Stimulated activated CD4-positive, alpha-beta T cell treated with anti-CD3 and anti-CD28 coated beads, Interleukin-4, amount 100 ng/mL, for 48 hours (primary cell): ENCODE measurements around the gene CMTM2.
"Not testable (repeated sequence)": the region's sequence is repeated elsewhere in the genome, so short reads cannot be mapped to it uniquely, and the experiment has no call there.

ENCODE experiments used
- DNase-seq, 2 donors: peaks; one replicate each; pipeline ENCODE4 v3.0.0-alpha.2; 2020; ENCODE audit warnings: low read depth in 2 of 2

The CMTM2 gene

DNA sequence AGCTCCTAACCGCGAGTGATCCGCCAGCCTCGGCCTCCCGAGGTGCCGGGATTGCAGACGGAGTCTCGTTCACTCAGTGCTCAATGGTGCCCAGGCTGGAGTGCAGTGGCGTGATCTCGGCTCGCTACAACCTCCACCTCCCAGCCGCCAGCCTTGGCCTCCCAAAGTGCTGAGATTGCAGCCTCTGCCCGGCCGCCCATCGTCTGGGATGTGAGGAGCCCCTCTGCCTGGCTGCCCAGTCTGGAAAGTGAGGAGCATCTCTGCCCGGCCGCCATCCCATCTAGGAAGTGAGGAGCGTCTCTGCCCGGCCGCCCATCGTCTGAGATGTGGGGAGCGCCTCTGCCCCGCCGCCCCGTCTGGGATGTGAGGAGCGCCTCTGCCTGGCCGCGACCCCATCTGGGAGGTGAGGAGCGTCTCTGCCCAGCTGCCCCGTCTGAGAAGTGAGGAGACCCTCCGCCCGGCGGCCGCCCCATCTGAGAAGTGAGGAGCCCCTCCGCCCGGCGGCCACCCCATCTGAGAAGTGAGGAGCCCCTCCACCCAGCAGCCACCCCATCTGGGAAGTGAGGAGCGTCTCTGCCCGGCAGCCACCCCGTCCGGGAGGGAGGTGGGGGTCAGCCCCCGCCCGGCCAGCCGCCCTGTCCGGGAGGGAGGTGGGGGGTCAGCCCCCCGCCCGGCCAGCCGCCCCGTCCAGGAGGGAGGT lies 51.4 kb downstream of the CMTM2 start:
- DNase-seq: not testable (repeated sequence)

DNA sequence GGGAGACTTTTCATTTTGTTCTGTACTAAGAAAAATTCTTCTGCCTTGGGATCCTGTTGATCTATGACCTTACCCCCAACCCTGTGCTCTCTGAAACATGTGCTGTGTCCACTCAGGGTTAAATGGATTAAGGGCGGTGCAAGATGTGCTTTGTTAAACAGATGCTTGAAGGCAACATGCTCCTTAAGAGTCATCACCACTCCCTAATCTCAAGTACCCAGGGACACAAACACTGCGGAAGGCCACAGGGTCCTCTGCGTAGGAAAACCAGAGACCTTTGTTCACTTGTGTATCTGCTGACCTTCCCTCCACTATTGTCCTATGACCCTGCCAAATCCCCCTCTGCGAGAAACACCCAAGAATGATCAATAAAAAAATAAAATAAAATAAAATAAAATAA lies 52.3 kb downstream of the CMTM2 start:
- DNase-seq: not testable (repeated sequence)

DNA sequence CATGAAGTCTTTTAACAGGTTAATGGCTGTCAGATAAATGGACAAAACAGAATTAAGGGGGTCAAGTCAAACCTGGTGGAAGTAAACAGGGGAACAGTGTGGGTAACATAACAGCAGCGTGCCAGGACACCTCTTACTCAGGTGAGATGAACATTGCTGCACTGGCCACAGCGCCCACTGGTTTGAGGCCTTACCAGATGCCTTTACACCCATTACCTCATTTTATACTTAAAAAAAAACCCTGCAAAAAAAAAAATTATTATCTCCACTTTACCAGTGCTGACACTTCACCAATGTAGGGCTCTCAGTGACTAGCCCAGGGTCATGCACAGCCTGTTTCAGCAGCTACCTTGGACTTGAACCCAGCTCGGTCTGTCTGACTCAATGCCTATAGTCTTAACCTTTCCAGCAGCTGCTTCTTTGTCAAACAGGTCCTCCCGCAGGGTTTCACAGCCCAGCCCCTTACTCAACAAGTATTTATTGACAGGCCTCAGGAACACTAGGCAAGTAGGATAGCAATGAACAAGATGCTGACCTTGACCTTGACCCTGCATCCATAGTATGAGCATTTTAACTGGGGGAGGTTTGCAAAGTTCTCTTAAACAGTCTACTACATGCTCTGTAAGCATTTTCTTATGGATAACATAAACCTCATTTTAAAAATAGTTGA lies 55.4 kb downstream of the CMTM2 start:
- no peak for DNase-seq

DNA sequence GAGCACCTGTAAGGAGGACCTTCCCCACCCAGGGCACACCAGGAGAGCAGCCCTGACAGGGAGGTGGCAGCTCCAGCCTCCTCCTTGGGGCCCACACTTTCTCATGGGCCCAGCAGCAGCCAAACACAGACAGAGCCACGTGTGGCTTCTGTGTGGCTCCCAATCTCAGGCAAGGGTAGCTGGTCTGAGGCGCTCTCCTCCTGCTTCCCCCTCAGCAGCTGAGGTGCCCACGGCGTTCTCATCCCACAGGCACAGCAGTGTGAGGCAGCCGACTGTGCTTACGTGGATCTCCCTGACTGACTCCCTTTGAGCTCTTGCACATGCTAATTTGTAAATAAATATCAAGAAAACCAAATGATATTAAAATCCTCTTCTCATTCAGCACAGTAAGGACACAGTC lies 56.1 kb downstream of the CMTM2 start:
- DNase-seq: no peak

DNA sequence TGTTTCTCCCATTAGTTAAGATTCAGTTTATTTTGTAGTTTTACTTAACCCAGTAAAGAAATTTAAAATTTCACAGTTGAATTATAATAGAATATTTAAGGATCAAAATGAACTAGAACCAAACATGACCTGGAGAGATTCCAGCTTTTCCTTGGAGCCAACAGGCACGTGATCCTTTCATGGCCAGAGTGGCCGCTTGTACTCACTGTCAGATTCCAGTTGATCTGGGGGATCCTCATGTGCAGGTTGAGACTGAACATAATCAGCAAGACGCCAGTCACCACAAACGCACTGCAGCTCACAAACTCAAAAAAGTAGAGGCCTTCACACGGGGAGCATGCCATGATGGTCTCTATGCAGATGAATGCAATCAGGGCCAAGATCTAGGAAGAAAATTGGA lies 56.9 kb downstream of the CMTM2 start:
- no peak for DNase-seq

DNA sequence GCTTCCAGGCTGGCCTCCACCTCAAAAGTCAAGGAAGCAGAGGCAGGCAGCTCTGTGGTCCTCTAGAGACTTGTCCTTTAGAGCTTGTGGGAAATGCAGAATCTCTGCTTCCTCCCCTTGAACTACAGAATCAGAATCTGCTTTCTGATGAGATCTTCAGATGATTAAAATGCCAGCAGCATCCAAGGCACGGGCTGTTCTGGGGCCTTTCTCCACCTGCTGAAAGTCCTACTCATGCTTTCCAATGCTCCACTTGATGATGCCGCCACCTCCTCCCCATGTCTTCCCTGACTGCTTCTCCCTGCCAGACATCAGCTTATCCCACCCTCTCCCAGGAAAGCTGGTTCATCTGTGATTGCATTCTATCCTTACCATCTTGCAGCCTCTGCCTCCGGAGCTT lies 58.5 kb downstream of the CMTM2 start:
- no peak for DNase-seq
